Duodenal mucosa (tissue), 2 donors: Measurements from ENCODE around the gene SEC62.

Experiments
- H3K27ac ChIP-seq: one replicate; pipeline ENCODE4 v1.7.0; 2013; ENCODE audit warnings: low read depth, low read length
- H3K27me3 ChIP-seq, 2 donors: one replicate each; pipeline ENCODE4 v1.7.0; 2013; ENCODE audit warnings: low read length in 2 of 2, control low read depth in 1 of 2; ENCODE audit not compliant: insufficient read depth in 2 of 2, control insufficient read depth in 1 of 2
- H3K36me3 ChIP-seq, 2 donors: one replicate each; pipeline ENCODE4 v1.7.0; 2013; ENCODE audit warnings: low read length in 2 of 2, control low read depth in 1 of 2; ENCODE audit not compliant: insufficient read depth in 2 of 2, control insufficient read depth in 1 of 2
- H3K4me1 ChIP-seq, 2 donors: one replicate each; pipeline ENCODE4 v1.7.0; 2013; ENCODE audit warnings: low read length in 2 of 2, control low read depth in 1 of 2; ENCODE audit not compliant: insufficient read depth in 2 of 2, control insufficient read depth in 1 of 2
- H3K4me3 ChIP-seq, 2 donors: one replicate each; pipeline ENCODE4 v1.7.0; 2013; ENCODE audit warnings: low read length in 2 of 2, low read depth in 1 of 2
- H3K9ac ChIP-seq, 2 donors: one replicate each; pipeline ENCODE4 v1.7.0; 2013; ENCODE audit warnings: low read length in 2 of 2, low read depth in 1 of 2
- H3K9me3 ChIP-seq, 2 donors: one replicate each; pipeline ENCODE4 v1.7.0; 2013; ENCODE audit warnings: low read length in 2 of 2, control low read depth in 1 of 2; ENCODE audit not compliant: control insufficient read depth in 1 of 2

SEC62 gene, protein sequence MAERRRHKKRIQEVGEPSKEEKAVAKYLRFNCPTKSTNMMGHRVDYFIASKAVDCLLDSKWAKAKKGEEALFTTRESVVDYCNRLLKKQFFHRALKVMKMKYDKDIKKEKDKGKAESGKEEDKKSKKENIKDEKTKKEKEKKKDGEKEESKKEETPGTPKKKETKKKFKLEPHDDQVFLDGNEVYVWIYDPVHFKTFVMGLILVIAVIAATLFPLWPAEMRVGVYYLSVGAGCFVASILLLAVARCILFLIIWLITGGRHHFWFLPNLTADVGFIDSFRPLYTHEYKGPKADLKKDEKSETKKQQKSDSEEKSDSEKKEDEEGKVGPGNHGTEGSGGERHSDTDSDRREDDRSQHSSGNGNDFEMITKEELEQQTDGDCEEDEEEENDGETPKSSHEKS

DNA sequence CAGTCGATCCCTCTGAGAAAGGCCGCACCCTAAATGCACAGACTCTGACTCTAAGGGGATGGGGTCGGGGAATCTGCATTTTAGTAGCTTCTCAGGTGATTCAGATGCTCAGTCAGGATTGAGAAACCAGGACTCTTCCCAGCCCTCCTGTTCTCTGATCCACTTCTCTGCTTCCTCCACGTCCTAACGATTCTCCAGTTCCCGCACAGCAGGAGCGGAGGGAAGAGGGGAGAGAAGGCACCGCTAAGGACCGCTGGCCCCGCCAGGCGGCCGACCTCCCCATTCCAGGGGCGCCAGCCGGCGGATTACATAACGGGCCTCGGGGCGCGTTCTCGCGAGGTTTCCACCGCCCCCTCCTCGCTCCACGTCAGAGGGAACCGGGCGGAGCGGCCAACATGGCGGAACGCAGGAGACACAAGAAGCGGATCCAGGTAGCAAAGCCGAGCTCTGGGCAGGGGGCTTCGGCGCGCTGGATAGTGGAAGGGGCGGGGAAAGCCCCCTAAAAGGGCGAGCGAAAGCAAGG, at the start of gene SEC62:
TSS of gene SEC62 (plus strand) at position 380 of the 523 bp plus-strand sequence. CDS start at position 396, 16 bp downstream.
- Histone ChIP-seq H3K9ac (peak within 1 kb of the TSS; percentile 79 to 97), H3K4me3 (peak within 1 kb of the TSS; percentile 86 to 95), H3K9me3 (no peaks in the 10 kb centered on the region), H3K36me3 (no peaks in the 10 kb centered on the region), H3K27me3 (no peaks in the 10 kb centered on the region), H3K27ac (peak within 1 kb of the TSS; percentile 89), H3K4me1 (peaks cover 30 to 32% of the 10 kb centered on the region in 2 donors)

DNA sequence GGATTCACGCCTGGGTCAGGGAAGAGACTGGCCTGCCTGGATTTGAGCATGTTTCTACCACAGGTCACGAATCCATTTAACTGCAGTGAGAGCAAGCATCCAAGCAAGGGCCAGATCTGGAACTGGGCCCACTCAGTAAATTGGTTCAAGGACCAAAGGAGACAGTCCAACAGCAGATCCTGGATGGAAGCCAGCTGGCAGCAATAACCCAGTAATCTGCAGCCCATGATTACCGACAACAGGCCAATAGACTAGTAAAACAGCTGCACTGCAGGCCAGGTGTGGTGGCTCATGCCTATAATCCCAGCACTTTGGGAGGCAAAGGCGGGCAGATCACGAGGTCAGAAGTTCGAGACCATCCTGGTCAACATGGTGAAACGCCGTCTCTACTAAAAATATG, 43.4 kb upstream of the SEC62 start:
- Histone ChIP-seq H3K27ac (no peak overlapping the region), H3K4me3 (no peak overlapping the region), H3K9me3 (no peaks in the 10 kb centered on the region), H3K27me3 (no peaks in the 10 kb centered on the region), H3K9ac (no peak overlapping the region), H3K36me3 (no peaks in the 10 kb centered on the region), H3K4me1 (peaks cover 0 to 7% of the 10 kb centered on the region in 2 donors)

DNA sequence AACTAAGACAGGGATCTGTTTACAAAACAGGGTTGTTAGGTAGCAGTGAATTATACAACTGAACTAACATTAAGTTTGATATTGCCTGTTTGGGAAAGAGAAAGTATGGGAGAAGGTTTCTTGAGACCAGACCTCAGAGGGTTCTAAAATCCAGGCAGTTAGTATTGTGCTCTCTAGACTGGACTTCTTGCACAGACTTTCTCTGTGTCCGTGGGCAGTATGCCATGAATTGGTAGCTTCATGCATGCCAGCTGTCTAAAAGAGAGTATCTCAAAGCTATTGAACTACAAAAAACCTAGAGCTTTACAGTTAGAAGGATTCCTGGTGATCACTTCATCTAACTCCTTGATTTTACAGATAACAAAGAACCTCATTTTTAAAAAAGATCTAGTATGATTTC, 42.8 kb upstream of the SEC62 start:
- H3K9me3 ChIP-seq, result no peaks in the 10 kb centered on the region
- H3K36me3 ChIP-seq, result no peaks in the 10 kb centered on the region
- H3K27ac ChIP-seq, result no peak overlapping the region
- H3K4me1 ChIP-seq, result peaks cover 0 to 7% of the 10 kb centered on the region in 2 donors
- no peak overlapping the region for H3K4me3 ChIP-seq
- H3K27me3 ChIP-seq, result no peaks in the 10 kb centered on the region
- no peak overlapping the region for H3K9ac ChIP-seq

DNA sequence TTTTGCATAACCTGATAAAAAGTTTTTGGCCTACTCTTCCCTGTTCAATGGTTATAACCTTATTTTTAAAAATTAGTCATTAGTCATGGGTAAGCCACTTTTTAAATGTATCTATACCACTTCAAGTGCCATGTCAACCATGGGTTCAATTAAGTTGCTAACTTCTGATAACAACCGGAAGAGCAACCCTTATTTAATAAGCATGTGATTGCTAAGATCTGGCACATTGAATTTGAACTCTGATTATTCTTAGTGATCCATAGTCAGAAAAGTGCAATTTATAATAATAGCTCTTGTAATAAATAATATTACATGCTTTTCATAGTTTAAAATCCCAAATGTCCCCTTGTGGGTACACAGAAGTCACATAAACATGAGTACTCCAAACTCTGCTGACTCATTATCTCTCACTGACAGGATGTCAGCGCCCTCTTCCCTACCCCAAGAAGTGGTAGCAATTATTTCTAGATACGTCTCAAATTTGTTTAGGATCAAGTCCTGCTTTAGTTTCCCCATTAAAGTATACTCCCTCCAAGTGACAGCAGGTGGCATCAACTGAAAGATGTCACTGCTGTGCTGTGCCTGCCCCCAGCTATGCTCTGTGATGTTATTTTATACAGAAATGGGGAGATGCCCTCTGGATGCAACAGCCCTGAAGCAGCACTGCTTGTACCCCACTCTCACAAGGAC, 36.6 kb upstream of the SEC62 start:
- no peaks in the 10 kb centered on the region for H3K27me3 ChIP-seq
- no peak overlapping the region for H3K9ac ChIP-seq
- H3K27ac ChIP-seq, result no peak overlapping the region
- no peaks in the 10 kb centered on the region for H3K9me3 ChIP-seq
- no peaks in the 10 kb centered on the region for H3K4me1 ChIP-seq
- no peak overlapping the region for H3K4me3 ChIP-seq
- H3K36me3 ChIP-seq, result no peaks in the 10 kb centered on the region

DNA sequence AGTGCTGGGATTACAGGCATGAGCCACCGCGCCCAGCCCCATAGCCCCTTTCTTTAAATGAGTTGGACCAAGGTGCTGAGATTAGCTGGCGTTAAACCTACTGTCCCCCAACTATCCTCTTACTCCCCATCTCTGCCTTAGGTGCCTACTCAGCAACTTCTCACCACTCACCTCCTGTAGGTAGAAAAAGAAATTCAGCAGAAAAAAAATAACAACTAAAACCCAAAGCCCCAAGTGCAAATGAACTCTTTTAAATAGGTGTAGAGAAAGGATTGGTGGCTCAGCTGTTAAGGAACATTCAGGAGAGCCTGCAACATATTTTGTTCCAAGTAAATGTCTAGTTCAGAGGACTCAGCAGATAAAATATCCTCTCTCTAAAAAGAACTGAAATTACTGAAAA, 35.8 kb upstream of the SEC62 start:
- no peaks in the 10 kb centered on the region for H3K9me3 ChIP-seq
- no peak overlapping the region for H3K4me3 ChIP-seq
- no peaks in the 10 kb centered on the region for H3K4me1 ChIP-seq
- H3K9ac ChIP-seq, result no peak overlapping the region
- no peaks in the 10 kb centered on the region for H3K27me3 ChIP-seq
- H3K36me3 ChIP-seq, result no peaks in the 10 kb centered on the region
- H3K27ac ChIP-seq, result no peak overlapping the region

DNA sequence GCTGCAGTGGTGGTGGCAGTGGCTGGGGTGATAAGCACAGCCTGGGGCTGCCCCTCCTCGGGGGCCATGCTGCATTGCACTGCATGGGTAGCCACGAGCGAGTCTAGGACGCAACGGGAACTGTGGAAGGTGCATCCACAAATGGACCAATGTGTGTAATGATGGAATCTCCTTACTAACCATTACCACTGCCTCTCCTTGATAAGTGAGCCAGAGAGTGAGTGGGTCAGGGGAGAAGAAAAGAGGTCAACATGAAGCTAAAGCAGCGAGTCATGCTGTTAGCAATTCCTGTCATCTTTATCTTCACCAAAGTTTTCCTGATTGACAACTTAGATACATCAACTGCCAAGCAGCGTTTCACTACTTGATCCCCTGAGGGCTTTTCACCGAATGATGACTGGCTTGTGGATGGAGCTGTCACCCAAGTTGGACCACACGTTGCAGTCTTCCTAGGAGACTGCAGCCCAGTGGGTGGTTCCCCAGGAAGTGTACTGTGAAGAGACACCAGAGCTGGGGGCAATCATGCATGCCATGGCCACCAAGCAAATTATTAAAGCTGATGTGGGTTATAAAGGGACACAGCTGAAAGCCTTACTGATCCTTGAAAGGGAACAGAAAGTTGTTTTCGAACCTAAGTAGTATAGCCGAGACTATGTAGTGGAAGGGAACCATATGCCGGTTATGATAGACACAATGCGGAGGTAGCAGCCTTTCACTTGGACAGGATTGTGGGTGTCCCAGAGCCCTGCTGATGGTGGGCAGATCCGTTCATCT, 34.7 kb upstream of the SEC62 start:
- no peaks in the 10 kb centered on the region for H3K27me3 ChIP-seq
- no peaks in the 10 kb centered on the region for H3K4me1 ChIP-seq
- H3K9ac ChIP-seq, result no peak overlapping the region
- H3K4me3 ChIP-seq, result no peak overlapping the region
- no peaks in the 10 kb centered on the region for H3K9me3 ChIP-seq
- H3K36me3 ChIP-seq, result no peaks in the 10 kb centered on the region
- H3K27ac ChIP-seq, result no peak overlapping the region

DNA sequence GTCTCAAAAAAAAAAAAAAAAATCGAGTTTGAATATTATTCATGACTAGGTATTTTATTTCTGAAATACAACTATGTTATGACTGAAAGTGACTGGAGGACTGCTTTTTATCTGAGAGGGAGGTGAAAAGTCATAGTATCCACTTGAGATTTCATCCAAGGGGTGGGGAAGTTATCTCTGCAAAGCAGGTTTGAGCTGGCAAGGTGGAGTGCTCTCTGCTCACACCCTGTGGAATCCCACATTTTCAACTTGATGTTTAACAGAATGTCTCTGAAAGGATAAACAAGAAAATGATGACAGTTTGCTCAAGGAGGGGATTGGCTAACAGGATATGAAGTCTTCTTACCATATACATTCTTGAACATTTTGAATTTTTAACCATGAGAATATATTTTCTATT, 27.3 kb upstream of the SEC62 start:
- Histone ChIP-seq H3K9me3 (no peaks in the 10 kb centered on the region), H3K27me3 (no peaks in the 10 kb centered on the region), H3K27ac (no peak overlapping the region), H3K9ac (no peak overlapping the region), H3K36me3 (no peaks in the 10 kb centered on the region), H3K4me1 (no peaks in the 10 kb centered on the region), H3K4me3 (no peak overlapping the region)

DNA sequence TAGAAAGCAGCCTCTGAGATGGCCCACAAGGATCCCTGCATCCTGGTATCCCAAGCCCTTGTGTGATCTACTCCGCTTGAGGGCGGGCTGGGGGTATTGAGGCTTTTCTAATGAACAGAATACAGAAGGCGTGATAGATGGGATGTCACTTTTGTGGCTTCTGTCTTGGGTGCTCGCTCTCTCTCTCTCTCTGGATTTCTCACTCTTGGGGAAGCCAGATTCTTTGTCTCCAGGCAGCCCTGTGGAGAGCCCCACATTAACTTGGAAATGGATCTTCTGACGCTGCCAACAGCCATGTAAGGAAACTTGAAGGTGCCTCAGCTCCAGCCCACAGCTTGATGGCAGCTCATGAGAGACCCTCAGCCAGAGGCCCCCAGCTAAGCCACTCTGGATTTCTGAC, 26.9 kb upstream of the SEC62 start:
- Histone ChIP-seq H3K4me3 (no peak overlapping the region), H3K36me3 (no peaks in the 10 kb centered on the region), H3K9me3 (no peaks in the 10 kb centered on the region), H3K27me3 (no peaks in the 10 kb centered on the region), H3K27ac (no peak overlapping the region), H3K4me1 (no peaks in the 10 kb centered on the region), H3K9ac (no peak overlapping the region)

DNA sequence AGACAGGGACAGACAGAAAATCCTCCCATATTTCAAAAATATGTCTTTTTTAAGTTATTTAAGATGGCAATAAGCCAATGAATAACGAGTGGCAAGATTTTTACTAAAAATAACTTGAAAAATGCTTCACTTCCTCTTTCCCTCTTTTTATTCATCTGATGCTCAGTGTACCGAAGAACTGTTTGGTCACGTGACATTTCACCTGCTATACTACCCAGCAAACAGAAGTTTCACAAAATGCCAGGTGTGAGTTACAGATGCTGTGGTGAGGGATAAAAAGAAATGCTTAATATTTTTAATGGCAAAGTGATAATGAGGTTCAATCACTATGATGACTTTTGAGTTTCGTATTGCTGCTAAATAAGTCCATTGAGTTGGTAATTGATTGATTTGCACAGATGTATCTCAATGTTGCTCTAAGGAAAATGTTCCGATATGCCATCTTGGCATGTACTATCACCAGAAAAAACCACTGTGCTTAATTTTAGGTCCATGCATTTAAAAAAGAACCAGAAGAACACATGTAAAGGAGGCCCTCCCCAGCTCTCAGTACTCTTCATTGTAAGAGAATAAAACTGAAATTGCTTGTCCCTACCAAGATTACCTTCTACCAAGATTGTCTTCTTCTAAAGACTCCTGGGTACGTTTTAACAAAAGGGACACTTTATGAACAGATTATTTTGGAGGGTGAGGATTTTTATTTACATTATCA, 26.0 kb upstream of the SEC62 start:
- no peaks in the 10 kb centered on the region for H3K36me3 ChIP-seq
- no peak overlapping the region for H3K9ac ChIP-seq
- H3K4me3 ChIP-seq, result no peak overlapping the region
- no peaks in the 10 kb centered on the region for H3K27me3 ChIP-seq
- H3K4me1 ChIP-seq, result peaks cover 0 to 2% of the 10 kb centered on the region in 2 donors
- no peak overlapping the region for H3K27ac ChIP-seq
- H3K9me3 ChIP-seq, result no peaks in the 10 kb centered on the region
